ENCODE data around the gene CSPG4. TPM values are rescaled to one million over a fixed set of nuclear protein-coding genes. Genes with fewer than 3 reads are reported as not detected.
A peak's percentile ranks its signal among the peaks of the same experiment; 100 is the strongest.

CSPG4 gene
- total and polyA plus RNA-seq, 2 of the 13 experiments (the other 11 are each of a cell fraction or from before 2014, with no cell fraction given): 0.01 to 0.04 TPM

GRCh38 chr15:75625542-75626347 lies 86.9 kb downstream of the CSPG4 start, which contains the start of gene SNUPN (continued):
- TF ChIP-seq ZBTB40 (IDR thresholded peaks at IDR 0.05) (no peak), ZBTB40 (CRISPR knock-in tag; IDR thresholded peaks at IDR 0.05) (peak; percentile 25; the same call in 1 of the 2 replicates), GTF3A (CRISPR knock-in tag; conservative IDR thresholded peaks at IDR 0.05) (peak; percentile 60; the same call in 1 of the 2 replicates), SP2 (CRISPR knock-in tag; IDR thresholded peaks at IDR 0.05) (0 out of 2 replicates have a peak, but pooled peaks have one; percentile 26), ZMYM3 (CRISPR knock-in tag; IDR thresholded peaks at IDR 0.05) (peak; percentile 81), KLF16 (CRISPR knock-in tag; IDR thresholded peaks at IDR 0.05) (peak in 1 of 2 experiments; percentile 71; a peak in 1 of 4 replicates), RXRA (CRISPR knock-in tag; IDR thresholded peaks at IDR 0.05) (peak; percentile 72), GABPB1 (CRISPR knock-in tag; IDR thresholded peaks at IDR 0.05) (peak; percentile 93), ZNF775 (CRISPR knock-in tag; IDR thresholded peaks at IDR 0.05; ENCODE audit: borderline replicate concordance) (0 out of 2 replicates have a peak, but pooled peaks have one; percentile 86), HCFC1 (IDR thresholded peaks at IDR 0.05; ENCODE audit: low read depth, low read length) (peak; percentile 30; the same call in 1 of the 2 replicates), ZBTB7B (CRISPR knock-in tag; IDR thresholded peaks at IDR 0.05) (peak; percentile 87; the same call in 1 of the 2 replicates), ZNF770 (CRISPR knock-in tag; IDR thresholded peaks at IDR 0.05) (no peak; the same call in none of the 2 replicates), MXD4 (CRISPR knock-in tag; IDR thresholded peaks at IDR 0.05) (peak; percentile 78), AKAP8 (CRISPR knock-in tag; IDR thresholded peaks at IDR 0.05) (0 out of 2 replicates have a peak, but pooled peaks have one; percentile 14), MED1 (CRISPR knock-in tag; IDR thresholded peaks at IDR 0.05) (peak; percentile 73), JUN (CRISPR knock-in tag; IDR thresholded peaks at IDR 0.05) (no peak; the same call in 1 of the 2 replicates), TP53 (CRISPR knock-in tag; conservative IDR thresholded peaks at IDR 0.05) (peak; percentile 53; the same call in 1 of the 2 replicates)

All from HepG2 (cell line).